Mesenchymal stem cell (in vitro differentiated cells and primary cell): ENCODE results near the gene STEAP1.

ENCODE experiments used
- DNase-seq: peaks from one replicate; pipeline ENCODE4 v3.0.0-alpha.2; 2013
- H2AFZ ChIP-seq: one replicate; pipeline ENCODE4 v1.6.1; 2013; ENCODE audit warnings: low read depth, mild to moderate bottlenecking, control low read depth, inconsistent platforms, low read length, moderate library complexity
- H2AK5ac ChIP-seq: 2 replicates; pipeline ENCODE4 v1.6.1; 2013; ENCODE audit warnings: low read length, moderate library complexity, mild to moderate bottlenecking, inconsistent platforms; ENCODE audit not compliant: severe bottlenecking
- H2BK120ac ChIP-seq: one replicate; pipeline ENCODE4 v1.6.1; 2013; ENCODE audit warnings: low read depth, mild to moderate bottlenecking, inconsistent platforms, low read length, moderate library complexity
- H2BK12ac ChIP-seq, 2 experiments: one replicate each; pipeline ENCODE4 v1.6.1; 2013; ENCODE audit warnings: inconsistent platforms in 2 of 2, low read length in 2 of 2, mild to moderate bottlenecking in 2 of 2, moderate library complexity in 2 of 2, control low read depth in 1 of 2
- H2BK15ac ChIP-seq: one replicate; pipeline ENCODE4 v1.6.1; 2013; ENCODE audit warnings: mild to moderate bottlenecking, low read depth, inconsistent platforms; ENCODE audit not compliant: poor library complexity, severe bottlenecking
- H2BK5ac ChIP-seq: 2 replicates; pipeline ENCODE4 v1.6.1; 2013; ENCODE audit warnings: low read depth, mild to moderate bottlenecking, low read length, control low read depth, inconsistent platforms; ENCODE audit not compliant: poor library complexity, severe bottlenecking
- H3K14ac ChIP-seq, 2 experiments: one replicate each; pipeline ENCODE4 v1.6.1; 2013; ENCODE audit warnings: inconsistent platforms in 2 of 2, low read length in 2 of 2, control low read depth in 1 of 2, mild to moderate bottlenecking in 1 of 2, moderate library complexity in 1 of 2
- H3K18ac ChIP-seq, 2 experiments: one replicate each; pipeline ENCODE4 v1.6.1; 2013; ENCODE audit warnings: inconsistent platforms in 2 of 2, low read length in 2 of 2, control low read depth in 1 of 2, low read depth in 1 of 2, mild to moderate bottlenecking in 1 of 2
- H3K23ac ChIP-seq, 2 experiments: one replicate each; pipeline ENCODE4 v1.6.1; 2013; ENCODE audit warnings: inconsistent platforms in 2 of 2, low read length in 2 of 2, mild to moderate bottlenecking in 2 of 2, moderate library complexity in 2 of 2, control low read depth in 1 of 2
- H3K27ac ChIP-seq: 2 replicates; pipeline ENCODE4 v1.5.1; 2013; ENCODE audit warnings: mild to moderate bottlenecking, moderate library complexity, low read length, control low read depth, inconsistent platforms; ENCODE audit not compliant: poor library complexity, severe bottlenecking
- H3K27me3 ChIP-seq, 2 experiments: 2 replicates each; pipeline versions ENCODE4 v1.6.1 to v1.7.0; 2013; ENCODE audit warnings: low read length in 2 of 2, mild to moderate bottlenecking in 2 of 2, moderate library complexity in 2 of 2, control low read depth in 1 of 2, inconsistent platforms in 1 of 2; ENCODE audit not compliant: control insufficient read depth in 1 of 2, insufficient read depth in 1 of 2
- H3K36me3 ChIP-seq, 2 experiments: 2 replicates each; pipeline versions ENCODE4 v1.6.1 to v1.7.0; 2013; ENCODE audit warnings: low read length in 2 of 2, control low read depth in 1 of 2, inconsistent platforms in 1 of 2, low read depth in 1 of 2, mild to moderate bottlenecking in 1 of 2; ENCODE audit not compliant: insufficient read depth in 2 of 2, control insufficient read depth in 1 of 2
- H3K4ac ChIP-seq, 2 experiments: one replicate each; pipeline ENCODE4 v1.6.1; 2013; ENCODE audit warnings: inconsistent platforms in 2 of 2, low read length in 2 of 2, mild to moderate bottlenecking in 2 of 2, moderate library complexity in 2 of 2, control low read depth in 1 of 2, low read depth in 1 of 2
- H3K4me1 ChIP-seq: 2 replicates; pipeline ENCODE4 v1.6.1; 2013; ENCODE audit warnings: low read depth, low read length, control low read depth; ENCODE audit not compliant: control insufficient read depth, insufficient read depth
- H3K4me2 ChIP-seq: 2 replicates; pipeline ENCODE4 v1.6.1; 2013; ENCODE audit warnings: low read length, mild to moderate bottlenecking, inconsistent platforms; ENCODE audit not compliant: poor library complexity, severe bottlenecking
- H3K4me3 ChIP-seq, 2 experiments: 2 replicates each; pipeline versions ENCODE4 v1.5.1 to v1.7.0; 2013; ENCODE audit warnings: low read length in 2 of 2, mild to moderate bottlenecking in 2 of 2, control low read depth in 1 of 2, low read depth in 1 of 2; ENCODE audit not compliant: insufficient read depth in 1 of 2
- H3K79me1 ChIP-seq: replicated peaks from 2 replicates; pipeline ENCODE4 v1.6.1; 2013; ENCODE audit warnings: mild to moderate bottlenecking, control low read depth, low read length, inconsistent platforms; ENCODE audit not compliant: poor library complexity, severe bottlenecking
- H3K9ac ChIP-seq: 2 replicates; pipeline ENCODE4 v1.7.0; 2013; ENCODE audit warnings: mild to moderate bottlenecking, low read length, moderate library complexity
- H3K9me3 ChIP-seq: 2 replicates; pipeline ENCODE4 v1.7.0; 2013; ENCODE audit warnings: mild to moderate bottlenecking, low read length; ENCODE audit not compliant: control insufficient read depth
- H4K8ac ChIP-seq: one replicate; pipeline ENCODE4 v1.6.1; 2013; ENCODE audit warnings: inconsistent platforms, mild to moderate bottlenecking, low read length, moderate library complexity
- H4K91ac ChIP-seq: one replicate; pipeline ENCODE4 v1.6.1; 2013; ENCODE audit warnings: mild to moderate bottlenecking, low read length, inconsistent platforms
- WGBS: methylation state at CpG from one replicate; pipeline ENCODE4 v1.1.7; 2013; ENCODE audit warnings: mixed read lengths; 5-methylcytosine and 5-hydroxymethylcytosine counted together

STEAP1 gene

GRCh38 chr7:90166153-90166552, 11.9 kb downstream of the STEAP1 start:
- H3K36me3 ChIP-seq, result peaks cover 0 to 47% of the 10 kb centered on the region in 2 experiments
- H2AK5ac ChIP-seq, result no peak overlapping the region
- no peak overlapping the region for H3K27ac ChIP-seq
- WGBS, result 65% methylated on average over 2 of the region's 3 CpGs
- no peak overlapping the region for H2BK15ac ChIP-seq
- H3K18ac ChIP-seq, result no peak overlapping the region
- H3K4me3 ChIP-seq, result no peak overlapping the region
- H4K91ac ChIP-seq, result no peak overlapping the region
- H2BK12ac ChIP-seq, result no peak overlapping the region
- no peak for DNase-seq
- H2BK120ac ChIP-seq, result no peak overlapping the region
- no peak overlapping the region for H3K4me2 ChIP-seq
- no peaks in the 10 kb centered on the region for H3K4me1 ChIP-seq
- no peak overlapping the region for H3K4ac ChIP-seq
- peaks cover 0 to 20% of the 10 kb centered on the region in 2 experiments for H3K27me3 ChIP-seq
- H3K14ac ChIP-seq, result no peak overlapping the region
- H2BK5ac ChIP-seq, result no peak overlapping the region
- no peak overlapping the region for H4K8ac ChIP-seq
- no peak overlapping the region for H2AFZ ChIP-seq
- H3K9ac ChIP-seq, result no peak overlapping the region
- no peak overlapping the region for H3K23ac ChIP-seq
- H3K9me3 ChIP-seq, result peaks cover 6% of the 10 kb centered on the region
- H3K79me1 ChIP-seq, result no peaks in the 10 kb centered on the region

GRCh38 chr7:90167361-90167760, 13.1 kb downstream of the STEAP1 start:
- Histone ChIP-seq H3K14ac (no peak overlapping the region), H2BK15ac (no peak overlapping the region), H3K4me3 (no peak overlapping the region), H2BK12ac (no peak overlapping the region), H3K27me3 (peaks cover 0 to 29% of the 10 kb centered on the region in 2 experiments), H3K36me3 (peaks cover 0 to 35% of the 10 kb centered on the region in 2 experiments), H3K18ac (no peak overlapping the region), H2BK120ac (no peak overlapping the region), H2BK5ac (no peak overlapping the region), H2AK5ac (no peak overlapping the region), H3K23ac (no peak overlapping the region), H3K4me2 (no peak overlapping the region), H3K9me3 (peaks cover 6% of the 10 kb centered on the region), H3K4me1 (no peaks in the 10 kb centered on the region), H4K8ac (no peak overlapping the region), H2AFZ (no peak overlapping the region), H3K4ac (no peak overlapping the region), H3K27ac (no peak overlapping the region), H3K9ac (no peak overlapping the region), H4K91ac (no peak overlapping the region), H3K79me1 (no peaks in the 10 kb centered on the region)
- WGBS, result 82% methylated on average over 3 of the region's 4 CpGs
- DNase-seq, result no peak

GRCh38 chr7:90169891-90170290, 15.6 kb downstream of the STEAP1 start:
- H3K9ac ChIP-seq, result no peak overlapping the region
- H3K4me3 ChIP-seq, result no peak overlapping the region
- no peak overlapping the region for H3K14ac ChIP-seq
- no peak overlapping the region for H2BK120ac ChIP-seq
- H3K27ac ChIP-seq, result no peak overlapping the region
- H3K79me1 ChIP-seq, result no peaks in the 10 kb centered on the region
- H2AFZ ChIP-seq, result no peak overlapping the region
- no peak overlapping the region for H3K4me2 ChIP-seq
- H4K91ac ChIP-seq, result no peak overlapping the region
- no peak overlapping the region for H2BK5ac ChIP-seq
- H3K27me3 ChIP-seq, result peaks cover 0 to 26% of the 10 kb centered on the region in 2 experiments
- no peak overlapping the region for H3K23ac ChIP-seq
- DNase-seq, result no peak
- no peak overlapping the region for H3K18ac ChIP-seq
- H2BK15ac ChIP-seq, result no peak overlapping the region
- H4K8ac ChIP-seq, result no peak overlapping the region
- peaks cover 1% of the 10 kb centered on the region for H3K4me1 ChIP-seq
- peaks cover 0 to 10% of the 10 kb centered on the region in 2 experiments for H3K36me3 ChIP-seq
- no peak overlapping the region for H2AK5ac ChIP-seq
- 82% methylated on average over 1 of the region's 1 CpG for WGBS
- H3K4ac ChIP-seq, result no peak overlapping the region
- no peak overlapping the region for H2BK12ac ChIP-seq
- peaks cover 6% of the 10 kb centered on the region for H3K9me3 ChIP-seq

- Histone ChIP-seq H2BK5ac (no peak overlapping the region), H3K23ac (no peak overlapping the region), H3K4ac (no peak overlapping the region), H3K4me2 (no peak overlapping the region), H3K4me1 (peaks cover 1% of the 10 kb centered on the region), H3K4me3 (no peak overlapping the region), H3K14ac (no peak overlapping the region), H2AK5ac (no peak overlapping the region), H3K36me3 (no peaks in the 10 kb centered on the region), H3K9ac (no peak overlapping the region), H4K91ac (no peak overlapping the region), H2AFZ (no peak overlapping the region), H2BK15ac (no peak overlapping the region), H3K9me3 (peaks cover 9% of the 10 kb centered on the region), H2BK120ac (no peak overlapping the region), H2BK12ac (no peak overlapping the region), H3K27ac (no peak overlapping the region), H4K8ac (no peak overlapping the region), H3K79me1 (no peaks in the 10 kb centered on the region), H3K27me3 (peaks cover 0 to 20% of the 10 kb centered on the region in 2 experiments), H3K18ac (no peak overlapping the region)
- DNase-seq, result no peak
- WGBS, result 50% methylated on average over 1 of the region's 2 CpGs
These were observed 17.9 kb downstream of the STEAP1 start for GRCh38 chr7:90172121-90172520.
